ENCODE results near the gene KBTBD13.
"Not testable (repeated sequence)": the region's sequence is repeated elsewhere in the genome, so short reads cannot be mapped to it uniquely, and the experiment has no call there.

GRCh38 chr15:65099801-65100200, 23.3 kb downstream of the KBTBD13 start:
- not testable (repeated sequence) for TF ChIP-seq CTCF (conservative IDR thresholded peaks at IDR 0.05; ENCODE audit: low read length); EZH2phosphoT487 (IDR thresholded peaks at IDR 0.05; ENCODE audit: borderline replicate concordance)
